Neural progenitor cell (in vitro differentiated cells): Measurements from ENCODE around the gene SPRY4.

ENCODE experiments used
- EZH2 ChIP-seq: fragments of 200-600 bp; sonication (generic); IDR thresholded peaks from 2 replicates; pipeline ENCODE4 v1.6.1; 2017; ENCODE audit warnings: antibody characterized with exemption, mild to moderate bottlenecking, moderate library complexity
- TF ChIP-seq, protein P1 (sequence below): fragments of 200-600 bp; sonication (generic); IDR thresholded peaks from 2 replicates; pipeline ENCODE4 v1.5.1; 2017; ENCODE audit warnings: antibody characterized with exemption, mild to moderate bottlenecking

DNA sequence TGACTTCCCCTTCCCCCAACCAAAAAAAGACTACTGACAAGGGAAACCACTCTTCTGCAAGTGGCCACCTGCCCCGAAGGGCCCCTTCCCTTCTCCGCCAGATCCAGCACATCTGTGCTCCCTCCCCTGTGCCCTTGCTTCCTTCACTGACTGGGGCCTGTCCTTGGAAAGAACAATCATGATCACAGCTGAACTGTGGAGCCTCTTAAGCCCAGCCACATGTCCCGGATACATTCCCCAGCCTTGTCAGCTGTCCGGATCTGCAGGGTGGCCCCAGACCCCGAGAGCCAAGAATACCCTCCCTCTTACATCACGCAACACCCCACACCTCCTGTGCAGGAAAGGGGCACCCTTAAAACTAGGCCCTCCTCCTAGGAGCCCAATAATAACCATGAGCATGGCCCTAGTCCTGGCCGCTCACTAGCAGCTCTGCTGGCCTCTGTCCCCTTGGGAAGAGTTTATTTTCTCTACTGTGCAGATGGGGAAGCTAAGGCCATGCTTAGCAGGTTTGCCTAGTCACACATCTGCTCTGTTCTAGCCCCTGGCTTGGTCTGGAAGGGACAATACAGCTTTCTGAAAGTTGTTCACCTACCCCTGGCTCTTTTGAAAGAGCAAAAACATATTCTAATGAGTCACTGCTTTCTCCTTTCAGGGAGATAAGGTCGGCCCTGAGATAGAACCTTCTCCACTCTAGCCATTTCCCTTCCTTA is 3.8 kb downstream of the SPRY4 start:
- TF ChIP-seq EZH2 = no peak
- TF ChIP-seq, protein P1, sequence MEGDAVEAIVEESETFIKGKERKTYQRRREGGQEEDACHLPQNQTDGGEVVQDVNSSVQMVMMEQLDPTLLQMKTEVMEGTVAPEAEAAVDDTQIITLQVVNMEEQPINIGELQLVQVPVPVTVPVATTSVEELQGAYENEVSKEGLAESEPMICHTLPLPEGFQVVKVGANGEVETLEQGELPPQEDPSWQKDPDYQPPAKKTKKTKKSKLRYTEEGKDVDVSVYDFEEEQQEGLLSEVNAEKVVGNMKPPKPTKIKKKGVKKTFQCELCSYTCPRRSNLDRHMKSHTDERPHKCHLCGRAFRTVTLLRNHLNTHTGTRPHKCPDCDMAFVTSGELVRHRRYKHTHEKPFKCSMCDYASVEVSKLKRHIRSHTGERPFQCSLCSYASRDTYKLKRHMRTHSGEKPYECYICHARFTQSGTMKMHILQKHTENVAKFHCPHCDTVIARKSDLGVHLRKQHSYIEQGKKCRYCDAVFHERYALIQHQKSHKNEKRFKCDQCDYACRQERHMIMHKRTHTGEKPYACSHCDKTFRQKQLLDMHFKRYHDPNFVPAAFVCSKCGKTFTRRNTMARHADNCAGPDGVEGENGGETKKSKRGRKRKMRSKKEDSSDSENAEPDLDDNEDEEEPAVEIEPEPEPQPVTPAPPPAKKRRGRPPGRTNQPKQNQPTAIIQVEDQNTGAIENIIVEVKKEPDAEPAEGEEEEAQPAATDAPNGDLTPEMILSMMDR = no peak
